ENCODE results near the gene MOB4.

The MOB4 gene

DNA sequence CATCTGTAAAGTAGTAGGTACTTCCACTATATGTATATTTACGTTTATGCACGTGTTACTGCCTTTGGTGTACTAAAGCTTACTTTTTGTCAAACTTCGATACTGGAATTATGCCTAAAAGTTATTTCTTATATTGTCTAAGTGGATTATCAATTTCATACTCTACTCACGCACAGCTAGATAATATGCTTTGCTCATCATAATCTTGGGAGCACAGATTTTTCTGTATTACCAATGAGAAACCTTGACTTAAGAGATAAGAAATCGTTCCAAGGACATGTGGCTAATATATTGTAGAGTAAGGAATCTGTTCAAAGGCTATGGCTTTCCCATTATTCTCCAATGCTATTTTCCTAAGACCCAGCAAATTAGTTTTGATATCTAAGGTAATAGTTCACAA is 9.2 kb upstream of the MOB4 start:
- CTCF ChIA-PET = no interaction called here
- POLR2A ChIA-PET (ENCODE audit: low non-redundant PET) = no interaction called here
- no peak overlapping the region for H3K27ac ChIP-seq
- DNase-seq (ENCODE audit: low spot score) = no peak
- TF ChIP-seq, protein P1, sequence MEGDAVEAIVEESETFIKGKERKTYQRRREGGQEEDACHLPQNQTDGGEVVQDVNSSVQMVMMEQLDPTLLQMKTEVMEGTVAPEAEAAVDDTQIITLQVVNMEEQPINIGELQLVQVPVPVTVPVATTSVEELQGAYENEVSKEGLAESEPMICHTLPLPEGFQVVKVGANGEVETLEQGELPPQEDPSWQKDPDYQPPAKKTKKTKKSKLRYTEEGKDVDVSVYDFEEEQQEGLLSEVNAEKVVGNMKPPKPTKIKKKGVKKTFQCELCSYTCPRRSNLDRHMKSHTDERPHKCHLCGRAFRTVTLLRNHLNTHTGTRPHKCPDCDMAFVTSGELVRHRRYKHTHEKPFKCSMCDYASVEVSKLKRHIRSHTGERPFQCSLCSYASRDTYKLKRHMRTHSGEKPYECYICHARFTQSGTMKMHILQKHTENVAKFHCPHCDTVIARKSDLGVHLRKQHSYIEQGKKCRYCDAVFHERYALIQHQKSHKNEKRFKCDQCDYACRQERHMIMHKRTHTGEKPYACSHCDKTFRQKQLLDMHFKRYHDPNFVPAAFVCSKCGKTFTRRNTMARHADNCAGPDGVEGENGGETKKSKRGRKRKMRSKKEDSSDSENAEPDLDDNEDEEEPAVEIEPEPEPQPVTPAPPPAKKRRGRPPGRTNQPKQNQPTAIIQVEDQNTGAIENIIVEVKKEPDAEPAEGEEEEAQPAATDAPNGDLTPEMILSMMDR (conservative IDR thresholded peaks at IDR 0.05; ENCODE audit: low read depth) = no peak

DNA sequence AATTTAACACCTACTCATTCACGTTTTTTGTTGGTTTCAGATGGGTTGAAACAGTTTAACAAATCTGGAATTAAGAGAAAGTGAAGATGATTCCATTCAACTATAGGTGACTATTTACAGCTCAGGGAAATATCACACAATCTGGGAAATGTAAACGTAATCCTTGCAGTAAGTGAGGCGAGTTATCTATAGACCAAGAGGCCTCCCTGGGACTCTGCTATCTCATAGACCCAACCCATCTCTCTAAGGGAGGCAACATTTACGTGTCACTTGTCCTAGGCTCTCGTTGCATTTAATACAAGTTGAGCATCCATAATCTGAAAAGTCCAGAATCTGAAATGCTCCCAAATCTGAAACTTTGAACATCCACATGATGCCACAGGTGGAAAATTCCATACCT is 2.0 kb upstream of the MOB4 start:
- POLR2A ChIA-PET (ENCODE audit: low non-redundant PET) = interaction anchor here (0.6 to 0.9 kb wide), 2 partner anchors 14 to 30 kb away, joined by 4 to 17 read pairs; partner anchors contain the start of genes HSPD1 and HSPE1
- CTCF ChIA-PET = no interaction called here
- no peak for DNase-seq (ENCODE audit: low spot score)
- TF ChIP-seq, protein P1 (conservative IDR thresholded peaks at IDR 0.05; ENCODE audit: low read depth) = no peak
- H3K27ac ChIP-seq = no peak overlapping the region

DNA sequence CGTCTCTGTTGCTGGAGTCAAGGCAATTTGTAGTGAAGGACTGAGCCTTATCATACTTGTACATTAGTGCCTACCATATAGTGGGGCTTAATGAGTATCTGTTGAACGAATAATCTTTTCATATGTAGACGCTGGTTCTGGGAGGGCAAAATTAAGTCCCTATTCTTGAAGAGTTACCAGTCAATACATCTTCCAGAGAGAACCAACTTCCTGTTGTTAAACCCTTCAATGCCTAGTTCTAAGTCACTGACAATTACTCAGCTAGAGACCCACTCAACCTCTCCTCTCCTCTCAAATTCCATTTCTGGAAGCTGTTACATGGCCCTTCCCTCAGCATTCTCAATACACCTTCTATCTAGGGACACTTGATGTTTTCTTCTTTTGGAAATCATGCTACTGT is 1.1 kb upstream of the MOB4 start:
- ChIA-PET POLR2A (ENCODE audit: low non-redundant PET) (interaction anchor here (1.1 kb wide), 1 partner anchor 12 kb away, joined by 4 read pairs; no protein-coding TSS in a partner anchor), CTCF (no interaction called here)
- TF ChIP-seq, protein P1 (conservative IDR thresholded peaks at IDR 0.05; ENCODE audit: low read depth) = no peak
- no peak for DNase-seq (ENCODE audit: low spot score)
- no peak overlapping the region for H3K27ac ChIP-seq

DNA sequence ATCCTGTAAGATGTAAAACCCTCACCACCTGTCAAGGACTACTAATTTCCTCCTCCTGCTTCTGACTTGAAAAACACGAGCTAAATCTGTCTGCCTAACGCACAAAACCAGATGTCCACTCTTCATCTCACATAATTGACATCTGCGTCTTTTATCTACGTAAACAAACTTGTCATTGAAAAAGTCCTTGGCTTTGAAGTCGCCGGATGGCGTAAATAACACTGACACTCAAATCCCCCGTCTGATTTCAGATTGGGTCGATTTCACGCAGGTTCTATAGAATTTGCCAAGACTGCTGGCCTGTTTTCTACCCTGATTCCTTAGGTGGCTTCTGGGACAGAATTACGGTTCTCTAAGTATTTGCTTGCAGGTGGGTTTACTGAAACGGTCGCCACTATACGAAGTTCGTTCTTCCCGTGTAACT is 539 bp upstream of the MOB4 start:
- peak overlapping the region; percentile 86 for H3K27ac ChIP-seq
- DNase-seq (ENCODE audit: low spot score) = no peak
- TF ChIP-seq, protein P1 (conservative IDR thresholded peaks at IDR 0.05; ENCODE audit: low read depth) = no peak
- ChIA-PET POLR2A (ENCODE audit: low non-redundant PET) (interaction anchor here (1.1 to 1.3 kb wide), 3 partner anchors 12 to 16 kb away, joined by 4 to 10 read pairs (median 7); partner anchors contain the start of genes HSPD1 and HSPE1), CTCF (no interaction called here)

DNA sequence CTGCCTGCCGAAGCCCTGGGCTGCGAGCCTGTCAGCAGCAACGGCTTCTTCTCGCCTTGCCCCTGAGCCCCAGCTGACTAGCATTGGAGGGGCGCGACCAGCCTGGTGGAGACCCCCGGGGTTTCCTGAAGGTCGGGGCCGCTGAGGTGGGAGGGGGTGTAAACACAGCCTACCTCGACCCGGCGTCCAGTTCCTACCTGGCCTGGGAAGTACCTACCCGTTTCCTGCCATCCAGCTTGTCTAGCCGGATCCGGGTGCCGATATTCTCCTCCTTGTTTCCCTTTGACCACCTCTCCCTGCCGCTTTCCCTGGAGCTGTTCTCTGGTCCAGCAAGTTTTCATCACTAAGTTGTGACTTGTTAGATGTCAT is 511 bp downstream of the MOB4 start:
- CTCF ChIA-PET = no interaction called here
- H3K27ac ChIP-seq = peak overlapping the region; percentile 86
- POLR2A ChIA-PET (ENCODE audit: low non-redundant PET) = interaction anchor here (0.6 to 1.3 kb wide), 4 partner anchors 15 to 57 kb away, joined by 5 to 10 read pairs (median 7); partner anchors contain the start of genes HSPD1 and HSPE1
- TF ChIP-seq, protein P1 (conservative IDR thresholded peaks at IDR 0.05; ENCODE audit: low read depth) = no peak
- DNase-seq (ENCODE audit: low spot score) = peak; percentile 54

DNA sequence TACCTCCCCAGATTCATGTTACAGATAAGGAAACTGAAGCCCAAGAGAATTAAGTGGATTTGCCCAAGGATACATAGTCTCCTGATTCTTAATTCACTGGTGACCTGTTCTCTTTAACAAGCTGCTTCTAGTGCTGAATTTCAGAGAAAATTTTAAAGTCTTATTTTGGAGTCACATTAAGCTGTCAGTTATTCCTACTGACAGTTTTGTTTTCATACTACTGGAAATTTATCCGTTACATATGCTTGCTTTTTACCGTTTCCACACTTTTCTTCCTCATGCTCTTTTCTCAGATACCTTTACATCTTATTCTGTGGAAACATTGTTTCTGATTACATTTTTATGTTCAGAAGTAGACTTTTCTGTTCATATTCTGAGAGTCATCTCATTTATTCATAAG is 1.3 kb downstream of the MOB4 start:
- ChIA-PET CTCF (no interaction called here), POLR2A (ENCODE audit: low non-redundant PET) (no interaction called here)

More for the DNA sequence above, 1.3 kb downstream of the MOB4 start:
- TF ChIP-seq, protein P1 (conservative IDR thresholded peaks at IDR 0.05; ENCODE audit: low read depth) = no peak
- DNase-seq (ENCODE audit: low spot score) = no peak
- no peak overlapping the region for H3K27ac ChIP-seq

All from RWPE1 (cell line).